ENCODE measurements around the gene ST7.

Gene ST7

GRCh38 chr7:117152213-117153007 is 199.1 kb downstream of the ST7 start:
- Histone ChIP-seq H3K9me3 (ENCODE audit: control insufficient read depth in 1 of 2, low read length in 2 of 2) (no peaks in the 10 kb centered on the region), H3K27me3 (ENCODE audit: low read depth, low read length) (no peaks in the 10 kb centered on the region), H3K4me3 (ENCODE audit: low read depth in 1 of 2, low read length in 2 of 2) (no peak overlapping the region), H3K4me1 (ENCODE audit: control insufficient read depth in 1 of 2, insufficient read depth in 2 of 2, low read length in 2 of 2) (peaks cover 0 to 7% of the 10 kb centered on the region in 2 donors), H3K27ac (ENCODE audit: low read length) (no peak overlapping the region), H3K36me3 (ENCODE audit: control insufficient read depth in 1 of 2, insufficient read depth in 2 of 2, low read length in 2 of 2) (no peaks in the 10 kb centered on the region)

GRCh38 chr7:117153016-117153545 is 199.8 kb downstream of the ST7 start:
- Histone ChIP-seq H3K9me3 (ENCODE audit: control insufficient read depth in 1 of 2, low read length in 2 of 2) (no peaks in the 10 kb centered on the region), H3K27ac (ENCODE audit: low read length) (no peak overlapping the region), H3K4me3 (ENCODE audit: low read depth in 1 of 2, low read length in 2 of 2) (no peak overlapping the region), H3K27me3 (ENCODE audit: low read depth, low read length) (no peaks in the 10 kb centered on the region), H3K36me3 (ENCODE audit: control insufficient read depth in 1 of 2, insufficient read depth in 2 of 2, low read length in 2 of 2) (no peaks in the 10 kb centered on the region), H3K4me1 (ENCODE audit: control insufficient read depth in 1 of 2, insufficient read depth in 2 of 2, low read length in 2 of 2) (peaks cover 0 to 14% of the 10 kb centered on the region in 2 donors)

GRCh38 chr7:117154721-117155120 is 201.4 kb downstream of the ST7 start:
- H3K27ac ChIP-seq (ENCODE audit: low read length): no peak overlapping the region
- H3K4me1 ChIP-seq (ENCODE audit: control insufficient read depth in 1 of 2, insufficient read depth in 2 of 2, low read length in 2 of 2): peaks cover 0 to 25% of the 10 kb centered on the region in 2 donors
- H3K4me3 ChIP-seq (ENCODE audit: low read depth in 1 of 2, low read length in 2 of 2): no peak overlapping the region
- no peaks in the 10 kb centered on the region for H3K36me3 ChIP-seq (ENCODE audit: control insufficient read depth in 1 of 2, insufficient read depth in 2 of 2, low read length in 2 of 2)
- no peaks in the 10 kb centered on the region for H3K9me3 ChIP-seq (ENCODE audit: control insufficient read depth in 1 of 2, low read length in 2 of 2)
- H3K27me3 ChIP-seq (ENCODE audit: low read depth, low read length): no peaks in the 10 kb centered on the region

GRCh38 chr7:117155694-117156093 is 202.4 kb downstream of the ST7 start:
- no peaks in the 10 kb centered on the region for H3K36me3 ChIP-seq (ENCODE audit: control insufficient read depth in 1 of 2, insufficient read depth in 2 of 2, low read length in 2 of 2)
- no peak overlapping the region for H3K27ac ChIP-seq (ENCODE audit: low read length)
- H3K4me3 ChIP-seq (ENCODE audit: low read depth in 1 of 2, low read length in 2 of 2): no peak overlapping the region
- H3K4me1 ChIP-seq (ENCODE audit: control insufficient read depth in 1 of 2, insufficient read depth in 2 of 2, low read length in 2 of 2): peaks cover 0 to 25% of the 10 kb centered on the region in 2 donors
- no peaks in the 10 kb centered on the region for H3K9me3 ChIP-seq (ENCODE audit: control insufficient read depth in 1 of 2, low read length in 2 of 2)
- H3K27me3 ChIP-seq (ENCODE audit: low read depth, low read length): no peaks in the 10 kb centered on the region

- Histone ChIP-seq H3K4me1 (ENCODE audit: control insufficient read depth in 1 of 2, insufficient read depth in 2 of 2, low read length in 2 of 2) (peaks cover 0 to 21% of the 10 kb centered on the region in 2 donors), H3K36me3 (ENCODE audit: control insufficient read depth in 1 of 2, insufficient read depth in 2 of 2, low read length in 2 of 2) (no peaks in the 10 kb centered on the region), H3K4me3 (ENCODE audit: low read depth in 1 of 2, low read length in 2 of 2) (no peak overlapping the region), H3K27ac (ENCODE audit: low read length) (no peak overlapping the region), H3K9me3 (ENCODE audit: control insufficient read depth in 1 of 2, low read length in 2 of 2) (no peaks in the 10 kb centered on the region), H3K27me3 (ENCODE audit: low read depth, low read length) (no peaks in the 10 kb centered on the region)
These were observed 204.2 kb downstream of the ST7 start for GRCh38 chr7:117157241-117158209.

- no peak overlapping the region for H3K27ac ChIP-seq (ENCODE audit: low read length)
- no peaks in the 10 kb centered on the region for H3K9me3 ChIP-seq (ENCODE audit: control insufficient read depth in 1 of 2, low read length in 2 of 2)
- no peaks in the 10 kb centered on the region for H3K36me3 ChIP-seq (ENCODE audit: control insufficient read depth in 1 of 2, insufficient read depth in 2 of 2, low read length in 2 of 2)
- no peak overlapping the region for H3K4me3 ChIP-seq (ENCODE audit: low read depth in 1 of 2, low read length in 2 of 2)
- H3K27me3 ChIP-seq (ENCODE audit: low read depth, low read length): no peaks in the 10 kb centered on the region
- H3K4me1 ChIP-seq (ENCODE audit: control insufficient read depth in 1 of 2, insufficient read depth in 2 of 2, low read length in 2 of 2): peaks cover 0 to 20% of the 10 kb centered on the region in 2 donors
These were observed 205.8 kb downstream of the ST7 start for GRCh38 chr7:117158941-117159697.

GRCh38 chr7:117163101-117163500 is 209.8 kb downstream of the ST7 start:
- no peak overlapping the region for H3K27ac ChIP-seq (ENCODE audit: low read length)
- H3K9me3 ChIP-seq (ENCODE audit: control insufficient read depth in 1 of 2, low read length in 2 of 2): no peaks in the 10 kb centered on the region

GRCh38 chr7:117164620-117165019 is 211.3 kb downstream of the ST7 start:
- no peaks in the 10 kb centered on the region for H3K27me3 ChIP-seq (ENCODE audit: low read depth, low read length)
- H3K9me3 ChIP-seq (ENCODE audit: control insufficient read depth in 1 of 2, low read length in 2 of 2): no peaks in the 10 kb centered on the region
- H3K36me3 ChIP-seq (ENCODE audit: control insufficient read depth in 1 of 2, insufficient read depth in 2 of 2, low read length in 2 of 2): no peaks in the 10 kb centered on the region
- H3K27ac ChIP-seq (ENCODE audit: low read length): no peak overlapping the region
- H3K4me3 ChIP-seq (ENCODE audit: low read depth in 1 of 2, low read length in 2 of 2): no peak overlapping the region
- no peaks in the 10 kb centered on the region for H3K4me1 ChIP-seq (ENCODE audit: control insufficient read depth in 1 of 2, insufficient read depth in 2 of 2, low read length in 2 of 2)

More at GRCh38 chr7:117163101-117163500, 209.8 kb downstream of the ST7 start:
- no peak overlapping the region for H3K4me3 ChIP-seq (ENCODE audit: low read depth in 1 of 2, low read length in 2 of 2)
- H3K36me3 ChIP-seq (ENCODE audit: control insufficient read depth in 1 of 2, insufficient read depth in 2 of 2, low read length in 2 of 2): no peaks in the 10 kb centered on the region
- no peaks in the 10 kb centered on the region for H3K27me3 ChIP-seq (ENCODE audit: low read depth, low read length)
- H3K4me1 ChIP-seq (ENCODE audit: control insufficient read depth in 1 of 2, insufficient read depth in 2 of 2, low read length in 2 of 2): peaks cover 0 to 11% of the 10 kb centered on the region in 2 donors

GRCh38 chr7:117165656-117166055 is 212.4 kb downstream of the ST7 start:
- no peak overlapping the region for H3K4me3 ChIP-seq (ENCODE audit: low read depth in 1 of 2, low read length in 2 of 2)
- no peaks in the 10 kb centered on the region for H3K36me3 ChIP-seq (ENCODE audit: control insufficient read depth in 1 of 2, insufficient read depth in 2 of 2, low read length in 2 of 2)
- no peaks in the 10 kb centered on the region for H3K9me3 ChIP-seq (ENCODE audit: control insufficient read depth in 1 of 2, low read length in 2 of 2)
- H3K4me1 ChIP-seq (ENCODE audit: control insufficient read depth in 1 of 2, insufficient read depth in 2 of 2, low read length in 2 of 2): no peaks in the 10 kb centered on the region
- no peaks in the 10 kb centered on the region for H3K27me3 ChIP-seq (ENCODE audit: low read depth, low read length)
- H3K27ac ChIP-seq (ENCODE audit: low read length): no peak overlapping the region

GRCh38 chr7:117169907-117170306 is 216.6 kb downstream of the ST7 start:
- H3K27ac ChIP-seq (ENCODE audit: low read length): no peak overlapping the region
- no peaks in the 10 kb centered on the region for H3K4me1 ChIP-seq (ENCODE audit: control insufficient read depth in 1 of 2, insufficient read depth in 2 of 2, low read length in 2 of 2)
- peaks cover 0 to 10% of the 10 kb centered on the region in 2 donors for H3K36me3 ChIP-seq (ENCODE audit: control insufficient read depth in 1 of 2, insufficient read depth in 2 of 2, low read length in 2 of 2)
- H3K27me3 ChIP-seq (ENCODE audit: low read depth, low read length): no peaks in the 10 kb centered on the region
- no peak overlapping the region for H3K4me3 ChIP-seq (ENCODE audit: low read depth in 1 of 2, low read length in 2 of 2)
- H3K9me3 ChIP-seq (ENCODE audit: control insufficient read depth in 1 of 2, low read length in 2 of 2): no peaks in the 10 kb centered on the region
